H1 (cell line): ENCODE results near the gene ZNF524. TPM values are rescaled to one million over a fixed set of nuclear protein-coding genes. Genes with fewer than 3 reads are reported as not detected.

Experiments used
- CTCF ChIA-PET: fragments of 300-600 bp; sonication (Branson Sonifier 250); formaldehyde crosslinking; loops from one replicate; lab custom pipeline; 2021; ENCODE audit not compliant: partially characterized antibody; lab: Charles Lee
- POLR2A ChIA-PET: fragments of 300-600 bp; sonication (Branson Sonifier 250); formaldehyde crosslinking; loops from one replicate; lab custom pipeline; 2021; ENCODE audit warnings: inconsistent platforms; ENCODE audit not compliant: partially characterized antibody; lab: Charles Lee
- DNase-seq, 2 experiments: peaks; one replicate each; pipeline versions ENCODE4 v3.0.0 to v3.0.0-alpha.2; 2010 to 2022; ENCODE audit warnings: low spot score in 2 of 2, low read depth in 1 of 2, mixed read lengths in 1 of 2
- FAIRE-seq: peaks from 2 replicates; lab custom pipeline; 2011; peaks lifted over from hg19 to GRCh38; lab: Jason Lieb, UNC
- H2AFZ ChIP-seq: 2 replicates; pipeline ENCODE4 v1.8.1; 2012; ENCODE audit warnings: low read length, inconsistent platforms
- H2AK5ac ChIP-seq: 2 replicates; pipeline ENCODE4 v1.6.1; 2013; ENCODE audit warnings: low read depth, low read length
- H2BK120ac ChIP-seq: replicated peaks from 2 replicates; pipeline ENCODE3; 2013; ENCODE audit warnings: low read depth, low read length, inconsistent platforms
- H2BK12ac ChIP-seq: 2 replicates; pipeline ENCODE4 v1.6.1; 2013; ENCODE audit warnings: low read depth, low read length
- H2BK15ac ChIP-seq: 2 replicates; pipeline ENCODE4 v1.6.1; 2013; ENCODE audit warnings: low read length
- H2BK20ac ChIP-seq: 2 replicates; pipeline ENCODE4 v1.6.1; 2013; ENCODE audit warnings: low read length
- H2BK5ac ChIP-seq: 2 replicates; pipeline ENCODE4 v1.6.1; 2013; ENCODE audit warnings: low read depth, low read length
- H3K14ac ChIP-seq: 2 replicates; pipeline ENCODE4 v1.6.1; 2013; ENCODE audit warnings: inconsistent platforms; ENCODE audit not compliant: insufficient read length
- H3K18ac ChIP-seq: 2 replicates; pipeline ENCODE4 v1.6.1; 2013; ENCODE audit warnings: low read length; ENCODE audit errors: extremely low read depth
- H3K23ac ChIP-seq: 2 replicates; pipeline ENCODE4 v1.6.1; 2013; ENCODE audit warnings: inconsistent platforms; ENCODE audit not compliant: insufficient read length
- H3K23me2 ChIP-seq: 2 replicates; pipeline ENCODE4 v1.6.1; 2013; ENCODE audit warnings: low read depth, low read length
- H3K27ac ChIP-seq: 2 replicates; pipeline ENCODE4 v1.6.1; 2011; ENCODE audit warnings: low read depth, low read length, inconsistent platforms
- H3K27me3 ChIP-seq, 4 experiments: replicated peaks in 1 of 4; 1 replicate in 1 of 4; 2 replicates in 3 of 4; pipeline versions ENCODE4 v1.6.1 to v1.8.1; 2011 to 2013; ENCODE audit warnings: low read length in 3 of 4, mild to moderate bottlenecking in 3 of 4, inconsistent platforms in 2 of 4, mixed read lengths in 2 of 4, moderate library complexity in 1 of 4; ENCODE audit not compliant: control insufficient read depth in 3 of 4, insufficient read depth in 3 of 4; ENCODE audit errors: extremely low read depth in 1 of 4
- H3K36me3 ChIP-seq, 4 experiments: 2 replicates each; pipeline versions ENCODE4 v1.6.1 to v1.8.1; 2011 to 2013; ENCODE audit warnings: mild to moderate bottlenecking in 4 of 4, low read length in 3 of 4, moderate library complexity in 2 of 4, control low read depth in 1 of 4, inconsistent platforms in 1 of 4; ENCODE audit not compliant: insufficient read depth in 4 of 4, control insufficient read depth in 2 of 4
- H3K4ac ChIP-seq: replicated peaks from 2 replicates; pipeline ENCODE3; 2013; ENCODE audit warnings: low read length, low read depth, mixed read lengths, inconsistent platforms; ENCODE audit not compliant: insufficient read length
- H3K4me1 ChIP-seq, 4 experiments: replicated peaks in 1 of 4; 1 replicate in 1 of 4; 2 replicates in 3 of 4; pipeline versions ENCODE4 v1.6.1 to v1.8.1; 2011 to 2013; ENCODE audit warnings: low read length in 3 of 4, inconsistent platforms in 2 of 4, mixed read lengths in 1 of 4; ENCODE audit not compliant: insufficient read depth in 4 of 4, control insufficient read depth in 3 of 4
- H3K4me2 ChIP-seq, 2 experiments: 2 replicates each; pipeline versions ENCODE4 v1.6.1 to v1.8.1; 2011 to 2013; ENCODE audit warnings: low read depth in 2 of 2, low read length in 2 of 2, control low read depth in 1 of 2, inconsistent platforms in 1 of 2, mild to moderate bottlenecking in 1 of 2; ENCODE audit not compliant: insufficient read depth in 1 of 2
- H3K4me3 ChIP-seq, 4 experiments: fragments of 200-600, 300-600 bp in 1 of 4; sonication (generic), shearing (Covaris generic), sonication (Bioruptor Twin) in 1 of 4; 2 replicates each; pipeline versions ENCODE4 v1.5.1 to v1.8.1; 2011 to 2016; ENCODE audit warnings: low read length in 4 of 4, low read depth in 3 of 4, control low read depth in 2 of 4, inconsistent platforms in 2 of 4, mild to moderate bottlenecking in 2 of 4, mixed read lengths in 1 of 4, moderate library complexity in 1 of 4; ENCODE audit not compliant: insufficient read depth in 2 of 4; ENCODE audit errors: extremely low read depth in 1 of 4
- H3K56ac ChIP-seq: replicated peaks from 2 replicates; pipeline ENCODE3; 2013; ENCODE audit warnings: low read depth, mild to moderate bottlenecking, mixed read lengths, low read length, inconsistent platforms; ENCODE audit not compliant: insufficient read length
- H3K79me1 ChIP-seq: 2 replicates; pipeline ENCODE4 v1.6.1; 2013; ENCODE audit warnings: low read depth, low read length, control low read depth
- H3K79me2 ChIP-seq, 2 experiments: 2 replicates each; pipeline versions ENCODE4 v1.6.1 to v1.8.1; 2012 to 2013; ENCODE audit warnings: low read length in 2 of 2, mild to moderate bottlenecking in 2 of 2, inconsistent platforms in 1 of 2; ENCODE audit not compliant: insufficient read depth in 2 of 2, control insufficient read depth in 1 of 2
- H3K9ac ChIP-seq, 4 experiments: replicated peaks in 1 of 4; 1 replicate in 1 of 4; 2 replicates in 3 of 4; pipeline versions ENCODE4 v1.6.1 to v1.8.1; 2011 to 2013; ENCODE audit warnings: low read depth in 3 of 4, low read length in 3 of 4, control low read depth in 2 of 4, mild to moderate bottlenecking in 2 of 4, moderate library complexity in 2 of 4, inconsistent platforms in 1 of 4; ENCODE audit errors: extremely low read depth in 1 of 4
- H3K9me3 ChIP-seq, 2 experiments: 2 replicates each; pipeline versions ENCODE4 v1.6.1 to v1.8.1; 2012 to 2013; ENCODE audit warnings: mild to moderate bottlenecking in 2 of 2, moderate library complexity in 2 of 2, control low read depth in 1 of 2, inconsistent platforms in 1 of 2, low read depth in 1 of 2, low read length in 1 of 2, mixed read lengths in 1 of 2; ENCODE audit not compliant: insufficient read depth in 2 of 2
- H4K20me1 ChIP-seq, 2 experiments: replicated peaks in 1 of 2; 2 replicates each; pipeline versions ENCODE3 to v1.8.1; 2011 to 2013; ENCODE audit warnings: inconsistent platforms in 2 of 2, low read length in 2 of 2, mild to moderate bottlenecking in 1 of 2; ENCODE audit not compliant: insufficient read depth in 2 of 2, control insufficient read depth in 1 of 2
- H4K5ac ChIP-seq: 2 replicates; pipeline ENCODE4 v1.6.1; 2013; ENCODE audit warnings: low read length, low read depth, mixed read lengths, inconsistent platforms; ENCODE audit not compliant: insufficient read length
- H4K8ac ChIP-seq: 2 replicates; pipeline ENCODE4 v1.8.0; 2013; ENCODE audit warnings: mild to moderate bottlenecking, moderate library complexity, low read length, inconsistent platforms; ENCODE audit not compliant: insufficient read depth; ENCODE audit errors: extremely low read depth
- H4K91ac ChIP-seq: replicated peaks from 2 replicates; pipeline ENCODE3; 2013; ENCODE audit warnings: low read length, mixed read lengths, inconsistent platforms; ENCODE audit not compliant: insufficient read length
- BACH1 ChIP-seq: IDR thresholded peaks from 2 replicates; pipeline ENCODE4 v1.6.1; 2012; ENCODE audit warnings: low read length, improper control_type of control experiment
- BRCA1 ChIP-seq: IDR thresholded peaks from 2 replicates; pipeline ENCODE4 v1.6.1; 2012; ENCODE audit warnings: low read depth, low read length, improper control_type of control experiment
- GABPA ChIP-seq: IDR thresholded peaks from 2 replicates; pipeline ENCODE4 v1.6.1; 2011; ENCODE audit warnings: mild to moderate bottlenecking, low read length, moderate library complexity, borderline replicate concordance; ENCODE audit not compliant: insufficient read depth
- KDM1A ChIP-seq: fragments of 200-600, 300-600 bp; sonication (generic); IDR thresholded peaks from 2 replicates; pipeline ENCODE4 v1.7.1; 2016; ENCODE audit warnings: mild to moderate bottlenecking, low read length, borderline replicate concordance
- KDM5A ChIP-seq: fragments of 200-600 bp; IDR thresholded peaks from 2 replicates; pipeline ENCODE4 v1.7.1; 2012; ENCODE audit warnings: mild to moderate bottlenecking, low read length, inconsistent platforms, mixed read lengths
- POLR2A ChIP-seq, 2 experiments: IDR thresholded peaks; 1 replicate in 1 of 2; 2 replicates in 1 of 2; pipeline ENCODE4 v1.6.1; 2011; ENCODE audit warnings: low read depth in 2 of 2, low read length in 2 of 2, mild to moderate bottlenecking in 2 of 2; ENCODE audit errors: control extremely low read depth in 1 of 2
- POLR2AphosphoS5 ChIP-seq: IDR thresholded peaks from 2 replicates; pipeline ENCODE4 v1.6.1; 2011; ENCODE audit warnings: low read depth, low read length
- POU5F1 ChIP-seq: IDR thresholded peaks from 2 replicates; pipeline ENCODE4 v1.6.1; 2011; ENCODE audit warnings: low read depth, mild to moderate bottlenecking, low read length, moderate library complexity
- RAD21 ChIP-seq, 2 experiments: IDR thresholded peaks in 1 of 2; conservative IDR thresholded peaks in 1 of 2; 2 replicates each; pipeline ENCODE4 v1.6.1; 2011; ENCODE audit warnings: low read depth in 2 of 2, low read length in 2 of 2, improper control_type of control experiment in 1 of 2, inconsistent platforms in 1 of 2, mild to moderate bottlenecking in 1 of 2, moderate library complexity in 1 of 2
- RBBP5 ChIP-seq: IDR thresholded peaks from 2 replicates; pipeline ENCODE4 v1.7.1; 2012; ENCODE audit warnings: low read depth, mild to moderate bottlenecking, inconsistent platforms, low read length, moderate library complexity, borderline replicate concordance
- SUZ12 ChIP-seq: fragments of 200-600 bp; sonication (generic); IDR thresholded peaks from 2 replicates; pipeline ENCODE4 v1.6.1; 2012; ENCODE audit warnings: mild to moderate bottlenecking, inconsistent platforms, low read length, moderate library complexity, mixed read lengths
- TCF12 ChIP-seq: IDR thresholded peaks from 2 replicates; pipeline ENCODE4 v1.6.1; 2011; ENCODE audit warnings: low read depth, mild to moderate bottlenecking, low read length
- TEAD4 ChIP-seq: IDR thresholded peaks from 2 replicates; pipeline ENCODE4 v1.6.1; 2012; ENCODE audit warnings: low read depth, low read length, inconsistent platforms, mixed read lengths
- WGBS, 2 experiments: shearing (Covaris generic) in 1 of 2; methylation state at CpG; one replicate each; pipeline versions ENCODE4 v1.1.6 to v1.1.7; 2013 to 2015; ENCODE audit warnings: low lambda C conversion rate in 2 of 2, mixed read lengths in 2 of 2, inconsistent platforms in 1 of 2, low coverage in 1 of 2, missing lambda C conversion rate in 1 of 2; ENCODE audit not compliant: insufficient replicate concordance in 2 of 2, insufficient coverage in 1 of 2, insufficient read length in 1 of 2; ENCODE audit errors: extremely low coverage in 1 of 2, missing lambda C conversion rate in 1 of 2; 5-methylcytosine and 5-hydroxymethylcytosine counted together
- polyA plus RNA-seq, 7 experiments: library from polyadenylated mRNA; depleted of rRNA in 3 of 7; stranded (reverse) in 5 of 7; unstranded in 2 of 7; fragments of >200 nt in 5 of 7; fragments of 200-250 nt in 2 of 7; gene quantifications; 1 replicate in 5 of 7; 2 replicates in 1 of 7; 4 replicates in 1 of 7; pipeline versions ENCODE4 v1.2.1 to v1.2.3, GENCODE V29; 2011 to 2013; ENCODE audit warnings: missing spikeins in 2 of 7, mixed read lengths in 2 of 7
- total RNA-seq: library from RNA; stranded (reverse); fragmentation: NEBNext Ultra II Directional; extraction: Animal tissue kit (Norgen Biotek cat#: 25700); gene quantifications from 2 replicates; pipeline ENCODE4 v1.2.1, GENCODE V29; 2021

Gene ZNF524
- total and polyA plus RNA-seq, 2 of the 8 experiments (the other 6 are each of a cell fraction or from before 2014, with no cell fraction given): 4.4 to 4.7 TPM

- H2BK20ac ChIP-seq: no peak overlapping the region
- H2BK15ac ChIP-seq: no peak overlapping the region
- no peak overlapping the region for H2BK12ac ChIP-seq
- H4K20me1 ChIP-seq: peaks cover 6 to 31% of the 10 kb centered on the region in 2 experiments
- CTCF ChIA-PET: interaction anchor here (1.3 to 1.5 kb wide), 2 partner anchors 22 to 92 kb away, joined by 3 read pairs; no protein-coding TSS in a partner anchor
- FAIRE-seq (no peak), DNase-seq (no peak)
- H4K91ac ChIP-seq: no peak overlapping the region
- H3K36me3 ChIP-seq: peaks cover 0 to 28% (median 1%) of the 10 kb centered on the region in 4 experiments; a peak in 4 of 8 replicates
- no peak overlapping the region for H3K18ac ChIP-seq
- no peak overlapping the region for H3K27ac ChIP-seq
- H3K27me3 ChIP-seq: no peaks in the 10 kb centered on the region
- no peak overlapping the region for H3K4me3 ChIP-seq
- no peak overlapping the region for H2BK120ac ChIP-seq
- no peak overlapping the region for H3K9ac ChIP-seq
- H3K4ac ChIP-seq: no peak overlapping the region
- peaks cover 0 to 3% (median 1%) of the 10 kb centered on the region in 4 experiments; a peak in 4 of 7 replicates for H3K4me1 ChIP-seq
- no peak overlapping the region for H3K56ac ChIP-seq
- H3K79me2 ChIP-seq: peaks cover 0 to 7% of the 10 kb centered on the region in 2 experiments; a peak in 1 of 4 replicates
- no peak overlapping the region for H2AK5ac ChIP-seq
- H3K23ac ChIP-seq: no peak overlapping the region
- POLR2A ChIA-PET: interaction anchor here (1.1 to 4.3 kb wide), 4 partner anchors 9 to 52 kb away, joined by 3 to 32 read pairs (median 3); partner anchors contain the start of genes FIZ1 and ZNF784
- peaks cover 4% of the 10 kb centered on the region; the same call in 1 of the 2 replicates for H3K79me1 ChIP-seq
- 86% methylated on average over 15 of the region's 15 CpGs; no CpG with 5 or more reads in 1 of the 2 experiments for WGBS, 2 experiments
- H3K14ac ChIP-seq: no peak overlapping the region
- no peak overlapping the region for H2AFZ ChIP-seq
- H3K23me2 ChIP-seq: peaks cover under 1% of the 10 kb centered on the region; the same call in 1 of the 2 replicates
- no peaks in the 10 kb centered on the region; a peak in 1 of 4 replicates for H3K9me3 ChIP-seq
- no peak overlapping the region for H2BK5ac ChIP-seq
- no peak overlapping the region for H4K5ac ChIP-seq
- H4K8ac ChIP-seq: no peak overlapping the region
- no peak overlapping the region for H3K4me2 ChIP-seq
- no peak for TF ChIP-seq KDM5A
- TF ChIP-seq KDM1A: no peak
- no peak for TF ChIP-seq BRCA1
- TF ChIP-seq POLR2A (IDR thresholded peaks at IDR 0.05; ENCODE audit: control extremely low read depth in 1 of 2, low read depth in 2 of 2, low read length in 2 of 2): no peak
- TF ChIP-seq POLR2AphosphoS5: no peak
- no peak for TF ChIP-seq POU5F1
- TF ChIP-seq TCF12: no peak
- no peak for TF ChIP-seq TEAD4
- no peak for TF ChIP-seq RBBP5
- TF ChIP-seq SUZ12: no peak
- no peak for TF ChIP-seq BACH1
- no peak for TF ChIP-seq RAD21 (IDR thresholded peaks at IDR 0.05 in 1 of 2, conservative IDR thresholded peaks at IDR 0.05 in 1 of 2; ENCODE audit: low read depth in 2 of 2, low read length in 2 of 2)
- TF ChIP-seq GABPA: no peak
Measured at GRCh38 chr19:55611300-55611982, 11.4 kb downstream of the ZNF524 start.
